A549 (cell line): ENCODE results near the gene DPYSL3.

ENCODE experiments used
- CHD2 ChIP-seq: fragments of 150-350 bp; IDR thresholded peaks from 2 replicates; pipeline ENCODE4 v1.6.1; 2014; ENCODE audit warnings: low read length; ENCODE audit not compliant: partially characterized antibody
- FOSL2 ChIP-seq, 2 experiments: fragments of 450-650 bp in 1 of 2; fragments of >200 bp in 1 of 2; sonication (Bioruptor Twin) in 1 of 2; formaldehyde crosslinking; IDR thresholded peaks; 2 replicates each; pipeline versions ENCODE4 v1.5.0 to v1.6.1; 2016 to 2020; ENCODE audit warnings: mild to moderate bottlenecking in 1 of 2, moderate library complexity in 1 of 2
- HEYL ChIP-seq: fragments of 250-450 bp; sonication (Bioruptor Pico); IDR thresholded peaks from 2 replicates; pipeline ENCODE4 v1.8.0; 2021; ENCODE audit warnings: mild to moderate bottlenecking, moderate library complexity
- PBX3 ChIP-seq: IDR thresholded peaks from 2 replicates; pipeline ENCODE4 v1.6.1; 2012
- POLR2A ChIP-seq: IDR thresholded peaks from 2 replicates; pipeline ENCODE4 v1.6.1; 2012; ENCODE audit warnings: mild to moderate bottlenecking, low read length
- RAD21 ChIP-seq, 2 experiments: fragments of >200 bp in 1 of 2; sonication (Bioruptor Twin) in 1 of 2; formaldehyde crosslinking in 1 of 2; IDR thresholded peaks in 1 of 2; conservative IDR thresholded peaks in 1 of 2; 2 replicates in 1 of 2; 3 replicates in 1 of 2; pipeline ENCODE4 v1.6.1; 2012 to 2018; ENCODE audit warnings: inconsistent platforms in 1 of 2
- REST ChIP-seq: fragments of 200-600 bp; sonication (generic); IDR thresholded peaks from 2 replicates; pipeline ENCODE4 v1.6.1; 2016; ENCODE audit warnings: antibody characterized with exemption, mild to moderate bottlenecking, moderate library complexity
- ZFP36 ChIP-seq: fragments of 450-650 bp; IDR thresholded peaks from 2 replicates; pipeline ENCODE4 v1.6.1; 2014; ENCODE audit warnings: borderline replicate concordance; ENCODE audit not compliant: partially characterized antibody
- TF ChIP-seq, protein P1 (sequence below): fragments of >200 bp; sonication (Bioruptor Twin); formaldehyde crosslinking; IDR thresholded peaks from 3 replicates; pipeline ENCODE4 v1.5.1; 2016
- TF ChIP-seq, protein P2 (sequence below): fragments of 250-450 bp; sonication (Bioruptor Pico); IDR thresholded peaks from 2 replicates; pipeline ENCODE4 v1.5.0; 2021; ENCODE audit warnings: mild to moderate bottlenecking, moderate library complexity, borderline replicate concordance

GRCh38 chr5:147448766-147449165 is 61.1 kb downstream of the DPYSL3 start:
- TF ChIP-seq CHD2 (no peak), PBX3 (no peak), FOSL2 (IDR thresholded peaks at IDR 0.05) (no peak), FOSL2 (CRISPR knock-in tag; IDR thresholded peaks at IDR 0.05) (no peak), HEYL (CRISPR knock-in tag) (no peak), RAD21 (conservative IDR thresholded peaks at IDR 0.05 in 1 of 2, IDR thresholded peaks at IDR 0.05 in 1 of 2) (no peak), POLR2A (no peak), REST (no peak), ZFP36 (no peak)
- TF ChIP-seq, protein P1, sequence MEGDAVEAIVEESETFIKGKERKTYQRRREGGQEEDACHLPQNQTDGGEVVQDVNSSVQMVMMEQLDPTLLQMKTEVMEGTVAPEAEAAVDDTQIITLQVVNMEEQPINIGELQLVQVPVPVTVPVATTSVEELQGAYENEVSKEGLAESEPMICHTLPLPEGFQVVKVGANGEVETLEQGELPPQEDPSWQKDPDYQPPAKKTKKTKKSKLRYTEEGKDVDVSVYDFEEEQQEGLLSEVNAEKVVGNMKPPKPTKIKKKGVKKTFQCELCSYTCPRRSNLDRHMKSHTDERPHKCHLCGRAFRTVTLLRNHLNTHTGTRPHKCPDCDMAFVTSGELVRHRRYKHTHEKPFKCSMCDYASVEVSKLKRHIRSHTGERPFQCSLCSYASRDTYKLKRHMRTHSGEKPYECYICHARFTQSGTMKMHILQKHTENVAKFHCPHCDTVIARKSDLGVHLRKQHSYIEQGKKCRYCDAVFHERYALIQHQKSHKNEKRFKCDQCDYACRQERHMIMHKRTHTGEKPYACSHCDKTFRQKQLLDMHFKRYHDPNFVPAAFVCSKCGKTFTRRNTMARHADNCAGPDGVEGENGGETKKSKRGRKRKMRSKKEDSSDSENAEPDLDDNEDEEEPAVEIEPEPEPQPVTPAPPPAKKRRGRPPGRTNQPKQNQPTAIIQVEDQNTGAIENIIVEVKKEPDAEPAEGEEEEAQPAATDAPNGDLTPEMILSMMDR: no peak
- TF ChIP-seq, protein P2, sequence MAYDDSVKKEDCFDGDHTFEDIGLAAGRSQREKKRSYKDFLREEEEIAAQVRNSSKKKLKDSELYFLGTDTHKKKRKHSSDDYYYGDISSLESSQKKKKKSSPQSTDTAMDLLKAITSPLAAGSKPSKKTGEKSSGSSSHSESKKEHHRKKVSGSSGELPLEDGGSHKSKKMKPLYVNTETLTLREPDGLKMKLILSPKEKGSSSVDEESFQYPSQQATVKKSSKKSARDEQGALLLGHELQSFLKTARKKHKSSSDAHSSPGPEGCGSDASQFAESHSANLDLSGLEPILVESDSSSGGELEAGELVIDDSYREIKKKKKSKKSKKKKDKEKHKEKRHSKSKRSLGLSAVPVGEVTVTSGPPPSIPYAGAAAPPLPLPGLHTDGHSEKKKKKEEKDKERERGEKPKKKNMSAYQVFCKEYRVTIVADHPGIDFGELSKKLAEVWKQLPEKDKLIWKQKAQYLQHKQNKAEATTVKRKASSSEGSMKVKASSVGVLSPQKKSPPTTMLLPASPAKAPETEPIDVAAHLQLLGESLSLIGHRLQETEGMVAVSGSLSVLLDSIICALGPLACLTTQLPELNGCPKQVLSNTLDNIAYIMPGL (CRISPR knock-in tag): no peak
